ENCODE results near the gene SPTBN1. TPM values are rescaled to one million over a fixed set of nuclear protein-coding genes. Genes with fewer than 3 reads are reported as not detected.

Gene SPTBN1
- total and polyA plus RNA-seq, 3 donors from 2014 or later: 143 to 366 (median 278) TPM

DNA sequence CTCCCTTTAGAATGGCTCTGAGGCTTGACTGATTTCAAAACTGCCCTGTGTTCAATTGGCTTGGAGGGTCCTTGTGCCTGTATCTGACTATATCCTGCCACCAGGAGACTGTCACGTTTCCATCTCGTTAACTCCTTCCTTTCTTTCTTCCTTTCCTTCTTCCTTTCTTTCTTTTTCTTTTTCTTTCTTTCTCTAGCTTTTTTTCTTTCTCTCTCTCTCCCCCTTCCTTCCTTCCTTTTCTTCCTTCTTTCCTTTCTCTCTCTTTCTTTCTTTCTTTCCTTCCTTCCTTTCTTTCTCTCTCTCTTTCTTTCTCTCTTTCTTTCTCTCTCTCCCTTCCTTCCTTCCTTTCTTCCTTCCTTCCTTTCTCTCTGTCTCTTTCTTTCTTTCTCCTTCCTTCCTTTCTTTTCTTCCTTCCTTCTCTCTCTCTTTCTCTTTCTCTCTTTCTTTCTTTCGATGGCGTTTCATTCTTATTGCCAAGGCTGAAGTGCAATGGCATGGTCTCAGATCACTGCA lies 229.2 kb downstream of the SPTBN1 start:
- DNase-seq: no peak
- no peaks in the 10 kb centered on the region for H3K27me3 ChIP-seq
- no peaks in the 10 kb centered on the region for H3K36me3 ChIP-seq (ENCODE audit: low read depth, missing control alignments)
- no peaks in the 10 kb centered on the region for H3K9me3 ChIP-seq
- H3K4me1 ChIP-seq: no peaks in the 10 kb centered on the region
- H3K4me3 ChIP-seq: no peak overlapping the region
- WGBS, 2 donors: 90 to 91% methylated on average over 4 of the region's 4 CpGs
- intact Hi-C loops (cut with DNase I; ENCODE audit: low total_unique reads): no loop called here
- TF ChIP-seq CTCF (IDR thresholded peaks at IDR 0.05) (no peak), POLR2A (IDR thresholded peaks at IDR 0.05) (no peak)
- no peak overlapping the region for H3K27ac ChIP-seq

- DNase-seq: no peak
- intact Hi-C loops (cut with DNase I; ENCODE audit: low total_unique reads): no loop called here
- 81 to 84% methylated on average over 4 of the region's 4 CpGs for WGBS, 2 donors
Observed at GRCh38 chr2:54687595-54688152, 231.5 kb downstream of the SPTBN1 start.

GRCh38 chr2:54691445-54692135 lies 235.5 kb downstream of the SPTBN1 start:
- intact Hi-C loops (cut with DNase I; ENCODE audit: low total_unique reads): no loop called here
- H3K4me3 ChIP-seq: no peak overlapping the region
- 79 to 86% methylated on average over 8 of the region's 8 CpGs for WGBS, 2 donors
- no peaks in the 10 kb centered on the region for H3K4me1 ChIP-seq
- H3K27me3 ChIP-seq: no peaks in the 10 kb centered on the region
- no peaks in the 10 kb centered on the region for H3K36me3 ChIP-seq (ENCODE audit: low read depth, missing control alignments)
- no peak overlapping the region for H3K27ac ChIP-seq
- DNase-seq: no peak
- H3K9me3 ChIP-seq: no peaks in the 10 kb centered on the region
- TF ChIP-seq CTCF (IDR thresholded peaks at IDR 0.05): no peak
- no peak for TF ChIP-seq POLR2A (IDR thresholded peaks at IDR 0.05)

More at GRCh38 chr2:54687595-54688152, 231.5 kb downstream of the SPTBN1 start:
- no peak overlapping the region for H3K4me3 ChIP-seq
- TF ChIP-seq POLR2A (IDR thresholded peaks at IDR 0.05) (no peak), CTCF (IDR thresholded peaks at IDR 0.05) (no peak)
- no peaks in the 10 kb centered on the region for H3K4me1 ChIP-seq
- no peaks in the 10 kb centered on the region for H3K9me3 ChIP-seq
- H3K36me3 ChIP-seq (ENCODE audit: low read depth, missing control alignments): no peaks in the 10 kb centered on the region
- H3K27me3 ChIP-seq: no peaks in the 10 kb centered on the region
- H3K27ac ChIP-seq: no peak overlapping the region

- no peaks in the 10 kb centered on the region for H3K4me1 ChIP-seq
- H3K36me3 ChIP-seq (ENCODE audit: low read depth, missing control alignments): no peaks in the 10 kb centered on the region
- H3K9me3 ChIP-seq: no peaks in the 10 kb centered on the region
- no peak overlapping the region for H3K27ac ChIP-seq
- intact Hi-C loops (cut with DNase I; ENCODE audit: low total_unique reads): no loop called here
- TF ChIP-seq CTCF (IDR thresholded peaks at IDR 0.05) (no peak), POLR2A (IDR thresholded peaks at IDR 0.05) (no peak)
- DNase-seq: no peak
- no peaks in the 10 kb centered on the region for H3K27me3 ChIP-seq
- H3K4me3 ChIP-seq: no peak overlapping the region
Observed at GRCh38 chr2:54692556-54692955, 236.4 kb downstream of the SPTBN1 start.
